K562 (cell line): ENCODE measurements around the gene CRAT. TPM values are rescaled to one million over a fixed set of nuclear protein-coding genes. Genes with fewer than 3 reads are reported as not detected.

Source experiments
- CBFA2T2 ChIP-seq: fragments of 450-650 bp; conservative IDR thresholded peaks from 2 replicates; pipeline ENCODE4 v1.6.1; 2017; ENCODE audit warnings: mild to moderate bottlenecking
- E2F3 ChIP-seq: fragments of 250-450 bp; sonication (Bioruptor Pico); IDR thresholded peaks from 2 replicates; pipeline ENCODE4 v1.4.0; 2020; ENCODE audit warnings: mild to moderate bottlenecking
- FOS ChIP-seq: IDR thresholded peaks from 3 replicates; pipeline ENCODE4 v1.6.1; 2011; ENCODE audit not compliant: insufficient read length; ENCODE audit errors: extremely low read depth
- HES1 ChIP-seq: fragments of 450-650 bp; IDR thresholded peaks from 2 replicates; pipeline ENCODE4 v1.6.1; 2016; ENCODE audit warnings: low read depth, mild to moderate bottlenecking, moderate library complexity
- ILF3 ChIP-seq: fragments of 450-650 bp; IDR thresholded peaks from 2 replicates; pipeline ENCODE4 v1.6.1; 2018; ENCODE audit warnings: antibody characterized with exemption, mild to moderate bottlenecking, moderate library complexity, borderline replicate concordance
- KDM4B ChIP-seq, 2 experiments: fragments of 450-650 bp in 1 of 2; sonication (generic) in 1 of 2; IDR thresholded peaks; 2 replicates each; pipeline ENCODE4 v1.6.1; 2016 to 2017; ENCODE audit warnings: borderline replicate concordance in 2 of 2, antibody characterized with exemption in 1 of 2, low read depth in 1 of 2, mild to moderate bottlenecking in 1 of 2
- MAFK ChIP-seq: IDR thresholded peaks from 2 replicates; pipeline ENCODE4 v1.6.1; 2011; ENCODE audit warnings: low read length, improper control_type of control experiment
- MAZ ChIP-seq, 2 experiments: fragments of 450-650 bp in 1 of 2; sonication (generic) in 1 of 2; formaldehyde crosslinking; IDR thresholded peaks in 1 of 2; conservative IDR thresholded peaks in 1 of 2; 2 replicates each; pipeline versions ENCODE4 v1.4.0 to v1.5.0; 2020; ENCODE audit warnings: mild to moderate bottlenecking in 1 of 2, missing genetic modification reagents in 1 of 2
- NFIC ChIP-seq: fragments of 450-650 bp; IDR thresholded peaks from 2 replicates; pipeline ENCODE4 v1.6.1; 2017; ENCODE audit warnings: mild to moderate bottlenecking, inconsistent platforms
- PBX2 ChIP-seq, 2 experiments: IDR thresholded peaks in 1 of 2; conservative IDR thresholded peaks in 1 of 2; 2 replicates each; pipeline ENCODE4 v1.6.1; 2016; ENCODE audit warnings: low read depth in 2 of 2, mild to moderate bottlenecking in 1 of 2, missing compliant biosample characterization in 1 of 2, missing genetic modification characterization in 1 of 2, moderate library complexity in 1 of 2
- POLR2G ChIP-seq: fragments of 200-400 bp; formaldehyde crosslinking; IDR thresholded peaks from 2 replicates; pipeline ENCODE4 v1.6.1; 2017; ENCODE audit warnings: low read depth, mild to moderate bottlenecking, antibody characterized with exemption, low read length, moderate library complexity
- SLC30A9 ChIP-seq: fragments of 250-450 bp; sonication (Bioruptor Pico); IDR thresholded peaks from 2 replicates; pipeline ENCODE4 v1.8.0; 2022; ENCODE audit warnings: mild to moderate bottlenecking, moderate library complexity
- SMARCE1 ChIP-seq: fragments of 450-650 bp; IDR thresholded peaks from 2 replicates; pipeline ENCODE4 v1.7.1; 2016; ENCODE audit warnings: mild to moderate bottlenecking
- SNIP1 ChIP-seq: fragments of 450-650 bp; IDR thresholded peaks from 2 replicates; pipeline ENCODE4 v1.7.1; 2017; ENCODE audit warnings: low read depth, mild to moderate bottlenecking
- SNRNP70 ChIP-seq: fragments of 200-400 bp; formaldehyde crosslinking; optimal IDR thresholded peaks from 2 replicates; pipeline ENCODE3; 2017; ENCODE audit warnings: low read depth, low read length
- SP1 ChIP-seq: sonication (generic); formaldehyde crosslinking; IDR thresholded peaks from 2 replicates; pipeline ENCODE4 v1.8.1; 2022; ENCODE audit warnings: mild to moderate bottlenecking, missing genetic modification reagents
- TFAM ChIP-seq: fragments of 250-450 bp; sonication (Bioruptor Pico); conservative IDR thresholded peaks from 2 replicates; pipeline ENCODE4 v1.5.0; 2021; ENCODE audit warnings: mild to moderate bottlenecking, moderate library complexity
- U2AF2 ChIP-seq: fragments of 200-400 bp; formaldehyde crosslinking; optimal IDR thresholded peaks from 2 replicates; pipeline ENCODE3; 2017; ENCODE audit warnings: low read depth, mild to moderate bottlenecking, low read length
- ZBTB33 ChIP-seq: sonication (generic); formaldehyde crosslinking; IDR thresholded peaks from 2 replicates; pipeline ENCODE4 v1.8.1; 2023; ENCODE audit warnings: mild to moderate bottlenecking, missing genetic modification reagents
- ZNF24 ChIP-seq: fragments of 450-650 bp; IDR thresholded peaks from 2 replicates; pipeline ENCODE4 v1.6.1; 2016
- ZNF655 ChIP-seq: fragments of 250-450 bp; sonication (Bioruptor Pico); IDR thresholded peaks from 2 replicates; pipeline ENCODE4 v1.5.0; 2021
- ZNF764 ChIP-seq: fragments of 250-450 bp; sonication (Bioruptor Pico); IDR thresholded peaks from 2 replicates; pipeline ENCODE4 v1.4.0; 2020; ENCODE audit warnings: low read depth, mild to moderate bottlenecking, moderate library complexity
- polyA plus RNA-seq, 8 experiments: library from polyadenylated mRNA; depleted of rRNA in 4 of 8; stranded (reverse) in 5 of 8; unstranded in 3 of 8; fragments of >200 nt; fragmentation: Nextera tagmentation in 2 of 8; fragmentation: Illumina TruSeq in 1 of 8; extraction: Ambion mirVana in 2 of 8; extraction: Trizol in 1 of 8; gene quantifications; 2 replicates each; pipeline versions ENCODE4 v1.2.1 to v1.2.3, GENCODE V29; 2011 to 2014; ENCODE audit warnings: inconsistent platforms in 1 of 8, missing spikeins in 1 of 8
- total RNA-seq, 7 experiments: library from RNA; depleted of rRNA in 6 of 7; stranded (reverse); fragments of >200 nt in 6 of 7; fragmentation: Illumina TruSeq in 2 of 7; extraction: Trizol in 2 of 7; gene quantifications; 2 replicates each; pipeline versions ENCODE4 v1.2.1 to v1.2.3, GENCODE V29; 2011 to 2021; ENCODE audit warnings: low replicate concordance in 1 of 7

CRAT gene
- total and polyA plus RNA-seq, 9 of the 15 experiments (the other 6 are each of a cell fraction or from before 2014, with no cell fraction given): 0.20 to 13.8 (median 5.4) TPM

GRCh38 chr9:129068990-129069861, 41.4 kb downstream of the CRAT start (continued):
- peak; percentile 99 for TF ChIP-seq CBFA2T2
- TF ChIP-seq SMARCE1: peak; percentile 98
- TF ChIP-seq HES1: peak; percentile 87
- no peak for TF ChIP-seq TFAM (CRISPR knock-in tag)
- no peak for TF ChIP-seq SNIP1
- TF ChIP-seq MAZ (CRISPR knock-in tag; conservative IDR thresholded peaks at IDR 0.05 in 1 of 2, IDR thresholded peaks at IDR 0.05 in 1 of 2): peak; percentile 96 to 99
- peak; percentile 28; the same call in 1 of the 2 replicates for TF ChIP-seq ZNF24
- TF ChIP-seq SLC30A9 (CRISPR knock-in tag): no peak
- peak; percentile 85 for TF ChIP-seq ZBTB33
- no peak for TF ChIP-seq PBX2 (CRISPR knock-in tag; IDR thresholded peaks at IDR 0.05; ENCODE audit: low read depth)
- TF ChIP-seq PBX2 (tag; conservative IDR thresholded peaks at IDR 0.05; ENCODE audit: low read depth): no peak
- TF ChIP-seq ILF3: no peak
- no peak; a peak in 1 of 4 replicates for TF ChIP-seq KDM4B (IDR thresholded peaks at IDR 0.05; ENCODE audit: borderline replicate concordance in 2 of 2, low read depth in 1 of 2)
- TF ChIP-seq ZNF655: no peak
- no peak for TF ChIP-seq FOS
- TF ChIP-seq U2AF2: no peak
- no peak for TF ChIP-seq MAFK
- TF ChIP-seq E2F3 (CRISPR knock-in tag): peak; percentile 74; the same call in 1 of the 2 replicates
- TF ChIP-seq SP1 (CRISPR knock-in tag): peak; percentile 95
- TF ChIP-seq ZNF764 (CRISPR knock-in tag): no peak
- TF ChIP-seq NFIC: peak; percentile 97
- no peak for TF ChIP-seq SNRNP70
- peak; percentile 67 for TF ChIP-seq POLR2G
